ENCODE data around the gene DOK3. TPM values are rescaled to one million over a fixed set of nuclear protein-coding genes. Genes with fewer than 3 reads are reported as not detected.
"Not testable (repeated sequence)": the region's sequence is repeated elsewhere in the genome, so short reads cannot be mapped to it uniquely, and the experiment has no call there.

Gene DOK3
- total and polyA plus RNA-seq, 2 donors (not counting 3 experiments of a cell fraction or from before 2014, with no cell fraction given), result 4.8 to 5.3 TPM

GRCh38 chr5:177535125-177535524 is 25.5 kb upstream of the DOK3 start:
- DNase-seq (ENCODE audit: low read depth, low spot score) (no peak), FAIRE-seq (no peak)
- H2AFZ ChIP-seq (ENCODE audit: low read depth, low read length), result no peak overlapping the region
- no peak overlapping the region for H3K9ac ChIP-seq (replicated peaks; ENCODE audit: extremely low read depth, insufficient read depth, low read length)
- dilution Hi-C loops (cut with MboI; ENCODE audit: extremely low pct_ligation_motif_present, low sequenced_read_pairs) (no loop called here), intact Hi-C loops (cut with micrococcal nuclease) (no loop called here)
- H4K20me1 ChIP-seq (replicated peaks; ENCODE audit: control insufficient read depth, extremely low read depth, insufficient read depth, low read length), result no peaks in the 10 kb centered on the region
- H3K9me1 ChIP-seq (replicated peaks; ENCODE audit: control insufficient read depth, extremely low read depth, insufficient read depth, low read length), result no peaks in the 10 kb centered on the region
- H3K4me1 ChIP-seq (ENCODE audit: control insufficient read depth, extremely low read depth, insufficient read depth, low read length), result no peaks in the 10 kb centered on the region
- TF ChIP-seq POLR2AphosphoS5 (IDR thresholded peaks at IDR 0.05; ENCODE audit: insufficient read depth, low read depth, low read length) (no peak), MAX (IDR thresholded peaks at IDR 0.05; ENCODE audit: insufficient read depth, insufficient read length) (no peak), POLR2A (IDR thresholded peaks at IDR 0.05; ENCODE audit: low read depth, low read length) (no peak), GATA2 (IDR thresholded peaks at IDR 0.05; ENCODE audit: insufficient read depth, insufficient read length, low read depth, low read length) (no peak), JUN (IDR thresholded peaks at IDR 0.05; ENCODE audit: borderline replicate concordance, insufficient read depth, insufficient read length, low read depth) (no peak), MYC (IDR thresholded peaks at IDR 0.05; ENCODE audit: low read depth, low read length) (no peak), EZH2 (IDR thresholded peaks at IDR 0.05; ENCODE audit: borderline replicate concordance, low read depth, low read length, severe bottlenecking) (no peak), FOS (IDR thresholded peaks at IDR 0.05; ENCODE audit: borderline replicate concordance, insufficient read depth, low read length) (no peak), CTCF (IDR thresholded peaks at IDR 0.05; ENCODE audit: extremely low read depth in 1 of 2, insufficient read depth in 1 of 2, low read depth in 1 of 2, low read length in 2 of 2) (no peak)
- no peaks in the 10 kb centered on the region for H3K9me3 ChIP-seq (replicated peaks; ENCODE audit: control insufficient read depth, insufficient read depth, low read length)
- H3K4me3 ChIP-seq (replicated peaks in 1 of 3; ENCODE audit: insufficient read depth in 1 of 3, low read depth in 1 of 3, low read length in 3 of 3), result no peak overlapping the region
- no TSS peak for BruUV-seq (replicated peaks)
- no peaks in the 10 kb centered on the region for H3K27me3 ChIP-seq (ENCODE audit: control insufficient read depth in 2 of 2, insufficient read depth in 2 of 2, low read length in 2 of 2)
- H3K27ac ChIP-seq (ENCODE audit: insufficient read depth, low read depth, low read length), result no peak overlapping the region
- peaks cover 2% of the 10 kb centered on the region for H3K79me2 ChIP-seq (ENCODE audit: control insufficient read depth, insufficient read depth, low read length)
- H3K36me3 ChIP-seq (ENCODE audit: control insufficient read depth in 2 of 2, extremely low read depth in 1 of 2, insufficient read depth in 2 of 2, low read length in 2 of 2), result peaks cover 15 to 48% of the 10 kb centered on the region in 2 experiments
- no peak overlapping the region for H3K4me2 ChIP-seq (ENCODE audit: insufficient read depth, low read length)
- ChIA-PET CTCF (interaction anchor here (0.6 to 1.8 kb wide), 2 partner anchors 11 to 13 kb away, joined by 3 to 6 read pairs; no protein-coding TSS in a partner anchor), POLR2A (no interaction called here)

- dilution Hi-C loops (cut with MboI; ENCODE audit: extremely low pct_ligation_motif_present, low sequenced_read_pairs); H3K9me3 ChIP-seq (replicated peaks; ENCODE audit: control insufficient read depth, insufficient read depth, low read length); H3K4me3 ChIP-seq (replicated peaks in 1 of 3; ENCODE audit: insufficient read depth in 1 of 3, low read depth in 1 of 3, low read length in 3 of 3); DNase-seq (ENCODE audit: low read depth, low spot score); H3K27ac ChIP-seq (ENCODE audit: insufficient read depth, low read depth, low read length); H4K20me1 ChIP-seq (replicated peaks; ENCODE audit: control insufficient read depth, extremely low read depth, insufficient read depth, low read length); BruUV-seq (replicated peaks); H3K27me3 ChIP-seq (ENCODE audit: control insufficient read depth in 2 of 2, insufficient read depth in 2 of 2, low read length in 2 of 2); H3K79me2 ChIP-seq (ENCODE audit: control insufficient read depth, insufficient read depth, low read length); H3K9me1 ChIP-seq (replicated peaks; ENCODE audit: control insufficient read depth, extremely low read depth, insufficient read depth, low read length); H3K4me2 ChIP-seq (ENCODE audit: insufficient read depth, low read length); POLR2A ChIA-PET; FAIRE-seq; intact Hi-C loops (cut with micrococcal nuclease); H3K9ac ChIP-seq (replicated peaks; ENCODE audit: extremely low read depth, insufficient read depth, low read length); H2AFZ ChIP-seq (ENCODE audit: low read depth, low read length); H3K4me1 ChIP-seq (ENCODE audit: control insufficient read depth, extremely low read depth, insufficient read depth, low read length): not testable (repeated sequence)
- CTCF ChIA-PET, result interaction anchor here (0.6 to 1.8 kb wide), 3 partner anchors 11 to 14 kb away, joined by 3 to 6 read pairs (median 4); no protein-coding TSS in a partner anchor
- H3K36me3 ChIP-seq (ENCODE audit: control insufficient read depth in 2 of 2, extremely low read depth in 1 of 2, insufficient read depth in 2 of 2, low read length in 2 of 2), result peaks cover 15 to 54% of the 10 kb centered on the region in 2 experiments
Observed at GRCh38 chr5:177534433-177534832, 24.8 kb upstream of the DOK3 start.
